ENCODE measurements around the gene PZP. TPM values are rescaled to one million over a fixed set of nuclear protein-coding genes. Genes with fewer than 3 reads are reported as not detected.

The PZP gene
- polyA plus RNA-seq (not detected in 2 replicates), polyA minus RNA-seq (not detected in 2 replicates)

GRCh38 chr12:9208229-9208628 lies at the start of gene PZP:
Gene PZP (minus strand): TSS chr12:9208395. CDS start chr12:9208341, 54 bp downstream.
- Histone ChIP-seq H4K20me1 (ENCODE audit: insufficient read depth) (no peaks in the 10 kb centered on the region), H3K27me3 (ENCODE audit: insufficient read depth, low read depth, low read length) (no peaks in the 10 kb centered on the region), H3K9ac (ENCODE audit: low read length) (no peak within 1 kb of the TSS), H2AFZ (ENCODE audit: low read depth, low read length) (no peak within 1 kb of the TSS), H3K79me2 (replicated peaks; ENCODE audit: insufficient read depth, low read length) (no peaks in the 10 kb centered on the region), H3K27ac (ENCODE audit: low read length) (no peak within 1 kb of the TSS), H3K36me3 (ENCODE audit: insufficient read depth, low read length) (no peaks in the 10 kb centered on the region), H3F3A (ENCODE audit: insufficient read depth, low read length, poor library complexity, severe bottlenecking) (no peaks in the 10 kb centered on the region), H3K9me2 (ENCODE audit: insufficient read depth, low read length) (no peaks in the 10 kb centered on the region), H3K4me2 (ENCODE audit: low read length) (no peak within 1 kb of the TSS), H3K9me3 (ENCODE audit: low read length) (no peaks in the 10 kb centered on the region), H3K4me3 (ENCODE audit: low read length) (no peak within 1 kb of the TSS)
- no peak for TF ChIP-seq POLR2AphosphoS5 (IDR thresholded peaks at IDR 0.05)
- no peak for TF ChIP-seq SMC3 (conservative IDR thresholded peaks at IDR 0.05; ENCODE audit: poor library complexity)
- no peak for TF ChIP-seq MXI1 (conservative IDR thresholded peaks at IDR 0.05; ENCODE audit: poor library complexity, severe bottlenecking)
- TF ChIP-seq REST (IDR thresholded peaks at IDR 0.05; ENCODE audit: borderline replicate concordance) = no peak
- TF ChIP-seq, protein P1, sequence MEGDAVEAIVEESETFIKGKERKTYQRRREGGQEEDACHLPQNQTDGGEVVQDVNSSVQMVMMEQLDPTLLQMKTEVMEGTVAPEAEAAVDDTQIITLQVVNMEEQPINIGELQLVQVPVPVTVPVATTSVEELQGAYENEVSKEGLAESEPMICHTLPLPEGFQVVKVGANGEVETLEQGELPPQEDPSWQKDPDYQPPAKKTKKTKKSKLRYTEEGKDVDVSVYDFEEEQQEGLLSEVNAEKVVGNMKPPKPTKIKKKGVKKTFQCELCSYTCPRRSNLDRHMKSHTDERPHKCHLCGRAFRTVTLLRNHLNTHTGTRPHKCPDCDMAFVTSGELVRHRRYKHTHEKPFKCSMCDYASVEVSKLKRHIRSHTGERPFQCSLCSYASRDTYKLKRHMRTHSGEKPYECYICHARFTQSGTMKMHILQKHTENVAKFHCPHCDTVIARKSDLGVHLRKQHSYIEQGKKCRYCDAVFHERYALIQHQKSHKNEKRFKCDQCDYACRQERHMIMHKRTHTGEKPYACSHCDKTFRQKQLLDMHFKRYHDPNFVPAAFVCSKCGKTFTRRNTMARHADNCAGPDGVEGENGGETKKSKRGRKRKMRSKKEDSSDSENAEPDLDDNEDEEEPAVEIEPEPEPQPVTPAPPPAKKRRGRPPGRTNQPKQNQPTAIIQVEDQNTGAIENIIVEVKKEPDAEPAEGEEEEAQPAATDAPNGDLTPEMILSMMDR (IDR thresholded peaks at IDR 0.05; ENCODE audit: poor library complexity, severe bottlenecking) = no peak

- H3K79me2 ChIP-seq (replicated peaks; ENCODE audit: insufficient read depth, low read length) = no peaks in the 10 kb centered on the region
- no peaks in the 10 kb centered on the region for H3K9me3 ChIP-seq (ENCODE audit: low read length)
- H3K4me2 ChIP-seq (ENCODE audit: low read length) = no peak overlapping the region
- H3K9me2 ChIP-seq (ENCODE audit: insufficient read depth, low read length) = no peaks in the 10 kb centered on the region
- H3K4me3 ChIP-seq (ENCODE audit: low read length) = no peak overlapping the region
- H3K36me3 ChIP-seq (ENCODE audit: insufficient read depth, low read length) = no peaks in the 10 kb centered on the region
- no peaks in the 10 kb centered on the region for H3F3A ChIP-seq (ENCODE audit: insufficient read depth, low read length, poor library complexity, severe bottlenecking)
- no peak overlapping the region for H3K27ac ChIP-seq (ENCODE audit: low read length)
- TF ChIP-seq MXI1 (conservative IDR thresholded peaks at IDR 0.05; ENCODE audit: poor library complexity, severe bottlenecking) (no peak), EZH2 (IDR thresholded peaks at IDR 0.05; ENCODE audit: borderline replicate concordance, insufficient read depth, low read length, poor library complexity, severe bottlenecking) (no peak), RAD21 (conservative IDR thresholded peaks at IDR 0.05) (no peak), TAF1 (IDR thresholded peaks at IDR 0.05; ENCODE audit: low read depth) (no peak), SMC3 (conservative IDR thresholded peaks at IDR 0.05; ENCODE audit: poor library complexity) (no peak), POLR2AphosphoS5 (IDR thresholded peaks at IDR 0.05) (no peak), REST (IDR thresholded peaks at IDR 0.05; ENCODE audit: borderline replicate concordance) (no peak), EP300 (conservative IDR thresholded peaks at IDR 0.05; ENCODE audit: poor library complexity, severe bottlenecking) (no peak)
- no peak overlapping the region for H2AFZ ChIP-seq (ENCODE audit: low read depth, low read length)
- H4K20me1 ChIP-seq (ENCODE audit: insufficient read depth) = no peaks in the 10 kb centered on the region
- no peak overlapping the region for H3K9ac ChIP-seq (ENCODE audit: low read length)
- H3K27me3 ChIP-seq (ENCODE audit: insufficient read depth, low read depth, low read length) = no peaks in the 10 kb centered on the region
Observed at GRCh38 chr12:9256758-9257405, 48.7 kb upstream of the PZP start.
